GM19025 (cell line): Measurements from ENCODE around the gene USP10.
"Not testable (repeated sequence)": the region's sequence is repeated elsewhere in the genome, so short reads cannot be mapped to it uniquely, and the experiment has no call there.

Source experiments
- ATAC-seq: cut with Tn5 transposase; IDR thresholded peaks from one replicate; pipeline ENCODE4 v1.9.1; 2021; ENCODE audit warnings: mild to moderate bottlenecking, low read depth, moderate library complexity; ENCODE audit not compliant: unreplicated experiment

USP10 gene

DNA sequence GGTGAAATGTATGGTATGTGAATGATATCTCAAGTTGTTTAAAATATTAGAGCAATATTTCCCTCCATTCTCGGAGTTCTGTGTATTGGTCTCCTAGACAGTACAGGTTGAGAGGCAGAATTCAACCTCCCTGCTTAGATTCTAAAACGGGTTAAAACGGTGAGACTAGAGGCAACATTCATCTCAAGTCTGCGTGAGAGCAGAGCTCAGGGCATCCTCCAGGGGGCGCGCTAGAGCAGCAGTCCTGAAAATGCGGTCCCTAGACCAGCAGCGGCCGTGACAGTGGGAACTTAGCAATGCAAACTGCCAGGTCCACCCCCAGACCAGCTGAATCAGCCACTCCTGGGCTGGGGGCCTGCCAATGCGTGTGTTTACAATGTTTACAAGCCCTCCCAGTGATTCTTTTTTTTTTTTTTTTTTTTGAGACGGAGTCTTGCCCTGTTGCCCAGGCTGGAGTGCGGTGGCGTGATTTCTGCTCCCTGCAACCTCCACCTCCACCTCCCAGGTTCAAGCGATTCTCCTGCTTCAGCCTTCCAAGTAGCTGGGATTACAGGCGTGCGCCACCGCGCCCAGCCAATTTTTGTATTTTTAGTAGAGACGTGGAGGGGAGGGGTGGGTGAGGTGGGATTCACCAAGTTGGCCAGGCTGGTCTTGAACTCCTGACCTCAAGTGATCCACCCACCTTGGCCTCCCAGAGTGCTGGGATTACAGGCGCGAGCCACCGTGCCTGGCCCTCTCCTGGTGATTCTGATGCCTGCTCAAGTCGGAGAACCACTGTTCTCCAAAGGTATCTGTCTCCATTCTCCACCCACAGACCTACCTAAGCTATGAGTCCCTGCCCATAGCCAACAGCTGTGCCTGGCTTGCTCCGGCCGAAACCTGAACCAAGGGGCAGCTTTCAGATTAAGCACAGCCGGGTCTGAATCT lies 27.3 kb upstream of the USP10 start:
- ATAC-seq = no peak

DNA sequence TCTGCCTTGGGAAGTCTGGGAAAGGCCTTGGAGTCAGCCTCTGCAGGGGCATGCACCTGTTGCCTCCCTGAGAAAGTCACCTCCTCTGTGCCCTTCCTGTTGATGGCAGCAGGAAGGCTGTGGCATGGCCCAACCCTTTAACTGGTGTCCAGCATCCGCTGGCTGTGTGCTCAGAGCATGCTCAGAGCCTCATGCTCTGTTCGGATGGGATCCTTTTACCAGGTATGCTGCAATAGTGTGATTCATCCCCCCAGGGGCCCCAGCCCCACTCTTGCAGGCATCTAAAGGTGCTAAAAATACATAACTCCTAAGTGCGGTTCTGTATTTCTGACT lies 26.6 kb upstream of the USP10 start:
- ATAC-seq = no peak

DNA sequence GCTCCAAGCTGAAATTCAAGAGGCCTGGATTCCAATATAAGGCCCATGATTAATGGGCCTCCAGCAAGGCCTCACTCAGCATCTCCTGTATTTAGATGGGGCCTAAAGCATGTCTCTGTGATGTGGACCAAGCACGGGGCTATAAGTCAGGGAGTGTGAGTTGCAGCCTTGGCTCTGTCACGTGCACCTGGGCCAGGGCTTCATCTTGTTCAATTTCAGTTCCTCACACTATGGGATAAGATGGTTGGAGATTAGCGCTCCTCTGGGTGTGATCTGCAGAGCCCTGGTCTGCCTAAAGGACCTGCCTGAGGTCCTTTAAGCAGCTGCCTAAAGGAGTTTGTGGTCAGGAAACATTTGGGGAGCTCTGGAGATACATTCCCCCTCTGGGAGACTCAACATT lies 26.2 kb upstream of the USP10 start:
- ATAC-seq = no peak

DNA sequence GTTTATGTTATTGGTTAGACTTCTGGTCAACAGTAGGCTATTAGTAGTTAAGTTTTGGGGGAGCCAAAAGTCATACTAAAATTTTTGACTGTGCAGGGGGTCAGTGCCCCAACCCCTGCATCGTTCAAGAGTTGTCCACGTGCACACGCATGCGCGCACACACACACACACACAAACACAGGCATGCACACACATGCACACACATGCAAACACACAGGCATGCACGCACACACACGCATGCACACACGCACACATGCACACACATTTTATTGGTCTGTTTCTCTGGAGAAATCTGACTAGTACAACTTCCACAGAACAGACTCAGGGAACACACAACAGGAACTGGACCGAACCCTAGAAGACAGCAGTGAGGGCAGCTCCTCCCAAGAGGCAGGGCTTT lies 24.4 kb upstream of the USP10 start:
- no peak for ATAC-seq

DNA sequence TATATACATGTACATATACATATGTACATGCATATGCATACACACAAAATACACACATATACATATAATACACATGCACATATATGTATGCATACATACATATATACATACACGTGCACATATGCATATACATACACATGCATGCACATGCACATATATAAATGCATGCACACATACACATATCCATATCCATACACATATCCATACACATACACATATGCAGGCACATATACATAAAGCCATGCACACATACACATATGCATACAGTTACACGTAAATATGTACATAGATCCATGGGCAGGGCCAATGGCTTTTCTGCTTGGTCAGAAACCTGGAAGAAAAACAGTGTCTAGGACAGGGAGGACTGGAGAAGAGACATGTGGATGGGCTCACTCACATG lies 23.9 kb upstream of the USP10 start:
- no peak for ATAC-seq

DNA sequence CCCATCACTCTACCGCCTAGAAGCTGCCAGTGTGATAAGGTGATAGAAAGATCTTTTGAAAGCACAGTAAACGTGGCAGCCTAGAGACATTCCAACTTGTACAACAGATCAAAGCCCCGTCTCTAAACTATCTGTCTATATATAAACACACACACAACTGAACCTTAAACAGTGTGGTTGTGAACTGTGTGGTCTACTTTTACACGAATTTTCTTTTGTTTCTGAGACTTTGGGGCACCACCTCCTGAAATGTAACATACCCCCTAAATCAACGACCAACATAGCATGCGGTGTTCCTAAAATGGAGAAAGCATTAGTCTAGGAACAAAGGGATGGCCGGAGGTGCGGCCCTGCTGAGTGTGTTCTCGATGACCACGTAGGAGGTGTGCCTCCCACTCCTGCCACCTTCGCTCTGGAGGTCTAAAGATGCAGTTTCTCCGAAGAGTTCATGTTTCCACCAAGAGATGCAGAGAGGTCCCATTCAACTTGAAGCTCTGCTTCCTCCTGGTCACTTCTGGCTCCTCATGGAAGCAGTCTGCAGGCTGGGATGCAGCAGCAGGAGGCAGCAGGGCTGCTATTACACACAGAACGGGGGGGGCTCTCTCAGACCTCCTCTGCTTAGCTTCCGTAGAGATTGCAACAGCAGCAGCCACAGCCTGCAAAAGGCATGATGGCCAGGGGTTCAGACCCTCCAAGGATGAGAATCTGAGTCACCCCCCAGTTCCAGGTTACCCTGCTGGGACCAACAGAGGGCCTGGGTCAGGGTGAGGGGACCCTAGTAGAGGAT lies 22.6 kb upstream of the USP10 start:
- ATAC-seq = no peak

DNA sequence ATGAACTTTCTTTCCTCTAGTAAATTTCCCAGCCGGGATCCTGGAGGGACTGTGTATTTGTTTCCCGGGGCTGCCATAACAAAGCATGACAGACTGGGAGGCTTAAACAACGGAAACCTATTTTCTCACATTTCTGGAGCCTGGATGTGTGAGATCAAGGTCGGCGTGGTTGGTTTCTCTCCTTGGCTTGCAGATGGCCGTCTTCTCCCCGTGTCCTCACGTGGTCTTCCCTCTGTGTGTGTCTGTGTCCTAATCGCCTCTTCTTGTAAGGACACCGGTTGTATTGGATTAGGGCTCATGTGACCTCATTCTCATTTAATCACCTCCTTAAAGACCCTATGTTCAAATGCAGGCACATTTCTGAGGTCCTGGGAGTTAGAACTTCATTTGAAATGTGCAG lies 22.0 kb upstream of the USP10 start:
- no peak for ATAC-seq

DNA sequence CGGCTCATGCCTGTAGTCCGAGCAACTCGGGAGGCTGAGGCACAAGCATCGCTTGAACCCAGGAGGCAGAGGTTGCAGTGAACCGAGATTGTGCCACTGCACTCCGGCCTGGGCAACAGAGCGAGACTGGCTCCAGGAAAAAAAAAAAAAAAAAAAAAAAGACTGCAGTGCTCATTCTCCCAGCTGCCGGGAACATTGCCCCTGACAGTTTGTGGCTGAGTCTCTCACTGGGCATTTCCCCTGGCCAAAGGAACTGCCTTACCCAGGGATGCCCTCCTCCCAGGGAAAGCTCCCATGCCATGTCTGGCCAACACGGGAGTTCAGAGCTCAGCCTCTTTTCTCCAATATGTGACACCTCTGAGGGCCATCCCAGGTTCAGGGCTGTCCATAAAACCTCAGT lies 21.3 kb upstream of the USP10 start:
- ATAC-seq = no peak

DNA sequence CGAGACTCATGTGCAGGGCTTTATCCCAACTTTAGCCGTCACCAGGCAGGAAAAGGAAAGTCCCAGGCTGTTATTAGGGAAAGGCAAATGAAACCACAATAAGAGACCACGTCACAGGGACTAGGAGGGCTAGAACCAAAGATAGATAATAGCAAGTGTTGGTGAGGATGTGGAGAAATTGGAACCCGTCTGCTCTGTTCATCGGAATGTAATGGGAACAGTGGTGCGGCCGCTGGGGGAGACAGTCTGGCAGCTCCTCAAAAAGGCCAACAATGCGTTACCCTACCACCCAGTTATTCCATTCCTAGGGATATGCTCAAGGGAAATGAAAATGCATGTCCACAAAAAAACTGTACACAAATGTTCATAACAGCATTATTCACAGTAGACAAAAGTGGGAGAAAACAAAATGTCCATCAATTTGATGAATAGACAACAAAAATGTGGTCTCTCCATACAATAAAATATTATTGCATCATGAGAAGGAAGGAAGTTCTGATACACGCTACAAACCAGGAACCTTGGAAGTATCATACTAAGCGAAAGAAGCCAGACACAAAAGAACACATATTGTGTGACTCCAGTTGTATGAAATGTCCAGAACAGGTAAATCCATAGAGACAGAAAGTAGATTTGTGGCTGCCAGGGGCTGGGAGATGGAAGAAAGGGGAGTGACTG lies 19.5 kb upstream of the USP10 start:
- no peak for ATAC-seq

DNA sequence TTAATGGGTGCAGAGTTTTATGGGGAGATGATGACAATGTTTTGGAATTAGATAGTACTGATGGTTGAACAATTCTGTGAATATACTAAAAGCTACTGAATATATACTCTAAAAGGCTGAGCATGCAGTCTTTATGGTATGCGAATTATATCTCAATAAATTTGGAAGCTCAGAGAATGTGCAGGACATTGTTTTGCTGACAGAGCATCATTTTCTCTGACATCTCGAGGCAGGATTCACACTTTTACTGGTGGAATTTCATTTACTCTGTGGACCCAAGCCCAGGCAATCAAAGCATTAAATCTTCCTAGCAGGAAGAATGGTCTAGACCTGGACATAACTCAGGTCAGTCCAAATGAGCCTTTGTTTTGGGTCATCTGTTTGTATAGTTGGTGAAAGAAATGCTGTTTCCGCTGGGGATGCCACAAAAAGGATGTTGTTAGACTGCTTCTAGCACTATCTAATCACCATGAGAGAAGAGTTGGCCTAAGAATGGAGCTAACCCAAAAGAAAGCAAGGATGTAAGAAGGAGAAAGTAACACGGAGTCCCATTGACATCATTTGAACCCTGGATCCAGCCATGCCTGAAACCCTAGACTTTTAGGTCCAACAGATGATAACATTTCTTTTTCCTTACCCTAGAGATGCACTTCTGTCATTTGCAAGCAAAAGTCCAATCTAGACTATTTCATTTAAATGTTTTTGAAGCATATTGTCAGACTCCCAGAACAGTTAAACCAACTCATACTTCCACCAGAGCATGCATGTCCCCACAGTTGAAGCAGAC lies 18.8 kb upstream of the USP10 start:
- no peak for ATAC-seq

DNA sequence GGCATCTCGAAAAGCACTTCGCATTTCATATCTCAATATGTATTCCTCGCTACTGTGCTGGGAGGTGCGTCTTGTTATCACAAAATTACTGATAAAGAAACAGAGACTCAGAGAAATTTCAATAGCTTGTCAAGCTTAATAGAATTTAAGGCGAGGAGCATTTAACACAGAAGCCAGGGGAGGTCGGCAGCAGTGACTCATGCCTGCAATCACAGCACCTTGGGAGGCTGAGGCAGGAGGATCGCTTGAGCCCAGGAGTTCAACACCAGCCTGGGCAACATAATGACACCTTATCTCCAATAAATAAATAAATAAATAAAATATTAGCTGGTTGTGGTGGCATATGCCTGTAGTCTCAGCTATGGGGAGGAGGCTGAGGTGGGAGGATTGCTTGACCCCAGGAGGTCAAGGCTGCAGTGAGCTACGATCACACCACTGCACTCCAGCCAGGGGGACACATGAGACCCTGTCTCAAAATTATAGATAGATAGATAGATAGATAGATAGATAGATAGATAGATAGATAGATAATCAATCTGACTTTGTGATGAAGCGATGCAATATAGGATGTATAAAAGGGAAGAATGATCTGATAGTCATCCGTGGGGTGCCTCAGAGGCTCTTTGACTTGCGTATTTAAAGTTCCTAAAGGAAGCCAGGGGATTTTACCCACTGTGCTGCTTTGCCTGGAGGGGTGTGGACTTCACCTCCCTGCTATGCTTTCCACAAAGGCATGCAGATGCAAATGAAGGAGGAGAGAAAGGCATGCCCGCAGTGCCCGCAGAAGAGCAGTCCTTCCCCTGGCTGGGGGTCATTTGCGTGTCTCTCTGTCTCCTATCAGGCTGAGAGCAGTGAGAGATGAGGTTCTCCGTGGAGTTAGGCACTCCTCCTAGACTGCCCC lies 15.9 kb upstream of the USP10 start:
- ATAC-seq = no peak

DNA sequence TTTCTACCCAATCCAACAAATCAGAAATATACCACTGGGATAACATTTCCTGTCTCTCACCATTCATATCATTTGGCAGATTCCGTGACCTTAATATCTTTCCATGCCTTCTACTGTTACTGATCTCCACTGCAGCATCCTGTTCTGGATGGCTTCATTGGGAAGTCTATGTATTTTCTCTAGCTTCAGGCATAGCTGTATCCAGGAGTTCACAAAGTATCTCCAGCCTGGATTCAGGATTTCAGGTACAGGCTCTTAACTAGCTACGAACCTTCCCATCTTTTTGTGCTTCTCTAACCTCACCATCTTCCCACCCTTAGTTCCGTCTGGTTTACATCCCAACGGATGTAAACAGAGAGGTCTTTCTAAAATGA lies 15.2 kb upstream of the USP10 start:
- ATAC-seq = no peak

DNA sequence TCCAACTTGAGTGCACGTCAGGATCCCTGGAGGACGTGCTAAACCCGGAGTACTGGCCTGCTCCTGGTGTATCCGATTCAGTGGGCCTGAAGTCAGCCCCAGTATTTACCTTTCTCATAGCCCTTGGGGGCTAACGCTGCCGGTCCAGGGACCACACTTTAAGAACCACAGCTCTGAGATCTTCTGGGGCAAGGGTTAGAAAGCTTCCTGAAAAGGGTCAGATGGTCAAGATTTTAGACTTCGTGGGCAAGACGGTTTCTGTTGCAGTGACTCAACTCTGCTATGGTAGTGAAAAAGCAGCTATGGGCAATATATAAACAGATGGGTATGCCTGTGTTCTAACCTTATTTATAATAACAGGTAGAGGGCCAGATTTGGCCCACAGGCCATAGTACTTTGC lies 14.6 kb upstream of the USP10 start:
- ATAC-seq = no peak

DNA sequence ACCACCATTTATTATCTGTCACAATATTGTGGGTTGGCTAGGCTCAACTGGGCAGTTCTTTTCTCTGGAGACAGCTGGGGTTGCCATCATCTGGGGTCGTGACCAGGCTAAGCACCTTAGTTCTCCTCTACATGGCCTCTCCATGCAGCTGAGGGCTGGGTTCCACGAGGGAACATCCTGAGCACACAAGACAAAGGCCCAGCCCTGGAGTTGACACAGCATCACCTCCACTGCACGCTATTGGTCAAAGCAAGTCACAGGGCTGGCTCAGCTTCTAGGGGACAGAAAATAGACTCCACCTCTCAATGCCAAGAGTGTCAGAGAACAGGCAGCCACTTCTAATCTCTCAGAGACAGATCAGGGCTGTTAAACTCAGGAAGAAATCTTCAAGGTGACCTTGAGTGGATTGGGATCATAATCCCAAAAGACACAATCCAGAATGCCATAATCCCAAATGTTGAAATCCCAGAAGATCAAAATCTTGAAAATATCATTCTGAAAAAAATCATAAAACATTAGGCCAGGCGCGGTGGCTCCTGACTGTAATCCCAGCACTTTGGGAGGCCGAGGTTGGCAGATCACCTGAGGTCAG lies 13.0 kb upstream of the USP10 start:
- no peak for ATAC-seq

DNA sequence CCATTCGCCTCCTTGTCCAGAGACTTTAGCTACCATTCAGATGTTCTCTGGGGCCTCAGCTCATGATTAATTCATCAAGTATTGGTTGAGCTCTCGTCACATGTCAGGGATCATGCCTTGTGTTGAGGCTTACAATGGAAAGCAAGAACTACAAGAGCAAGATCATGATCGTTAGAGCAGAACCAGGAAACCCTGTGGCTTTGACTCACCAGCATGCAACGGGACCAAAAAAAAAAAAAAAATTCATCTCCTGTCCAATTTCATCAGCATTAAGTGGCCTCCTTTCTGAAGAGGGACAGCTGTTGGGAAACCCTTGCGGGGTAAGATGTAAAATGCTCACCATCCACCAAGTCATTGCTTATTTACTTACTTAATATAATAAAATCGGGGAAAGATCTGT lies 12.1 kb upstream of the USP10 start:
- ATAC-seq = no peak

DNA sequence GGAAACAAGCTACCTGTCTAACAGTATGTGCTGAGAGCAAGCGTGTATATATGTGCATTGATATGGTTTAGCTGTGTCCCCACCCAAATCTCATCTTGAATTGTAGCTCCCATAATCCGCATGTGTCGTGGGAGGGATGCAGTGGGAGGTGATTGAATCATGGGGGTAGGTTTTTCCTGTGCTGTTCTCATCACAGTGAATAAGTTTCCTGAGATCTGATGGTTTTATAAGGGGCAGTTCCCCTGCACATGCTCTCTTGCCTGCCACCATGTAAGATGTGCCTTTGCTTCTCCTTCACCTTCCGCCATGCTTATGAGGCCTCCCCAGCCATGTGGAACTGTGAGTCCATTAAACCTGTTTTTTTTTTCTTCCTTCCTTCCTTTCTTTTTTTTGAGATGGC lies 11.6 kb upstream of the USP10 start:
- not testable (repeated sequence) for ATAC-seq

DNA sequence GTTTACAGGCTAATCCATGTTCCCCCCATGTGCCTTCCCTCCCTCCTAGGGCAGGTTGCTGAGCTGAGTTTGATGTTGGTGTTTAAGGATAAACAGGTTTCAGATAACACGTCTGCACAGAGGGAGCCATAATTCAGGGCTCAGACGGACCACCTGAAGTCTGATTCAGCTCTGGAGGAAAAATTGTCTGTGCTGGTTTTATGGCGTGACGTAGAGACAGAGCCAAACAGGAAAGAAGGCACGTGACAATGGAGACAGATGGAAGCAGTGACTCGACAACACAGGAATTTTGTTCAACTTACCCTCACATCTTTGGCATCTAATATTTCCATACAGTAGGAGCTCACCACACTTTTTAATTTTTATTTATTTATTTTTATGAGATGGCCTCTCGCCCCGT lies 10.7 kb upstream of the USP10 start:
- no peak for ATAC-seq

DNA sequence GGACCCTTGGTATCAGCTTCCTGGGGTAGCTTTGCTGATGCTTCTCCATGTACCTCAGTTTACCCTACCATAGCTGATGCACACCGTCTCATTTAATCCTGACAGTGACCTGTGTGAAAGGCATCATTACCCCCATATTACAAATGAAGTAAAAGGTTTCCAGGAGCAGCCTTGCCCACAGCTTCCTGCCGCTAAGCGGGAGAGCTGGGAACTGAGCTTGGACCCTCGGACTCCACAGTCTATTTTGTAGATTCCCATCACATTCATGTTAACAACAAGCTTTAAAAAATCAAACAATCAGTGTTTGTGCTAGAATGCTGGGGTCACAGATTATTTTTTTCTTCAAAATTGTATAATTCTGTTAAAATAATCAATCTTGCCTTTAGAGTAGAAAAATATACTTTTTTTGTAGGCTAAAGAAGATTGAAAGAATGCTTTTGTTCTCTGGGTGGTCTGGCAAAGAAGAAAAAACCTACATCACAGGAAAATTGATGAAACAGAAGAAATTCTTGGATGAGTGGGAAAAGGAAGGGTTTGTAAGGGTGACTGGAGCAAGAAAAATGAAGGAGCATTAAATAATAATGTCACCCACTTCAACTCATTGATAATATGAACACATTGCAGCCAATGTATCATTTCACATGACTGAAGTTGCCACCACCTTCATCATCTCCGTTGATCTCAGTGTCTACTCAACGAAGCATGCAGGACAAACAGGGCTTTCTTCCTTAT lies 9.5 kb upstream of the USP10 start:
- ATAC-seq = no peak
